Mucosa of descending colon (tissue), 3 donors: ENCODE data around the gene ITGA3. TPM values are rescaled to one million over a fixed set of nuclear protein-coding genes. Genes with fewer than 3 reads are reported as not detected.

Experiments
- ATAC-seq: fragments of 200-7000 bp; cut with Tn5 transposase; one replicate; pipeline ENCODE4 v1.9.1; 2020; ENCODE audit warnings: mild to moderate bottlenecking, moderate library complexity
- DNase-seq, 3 donors: peaks; one replicate each; pipeline ENCODE4 v3.0.0-alpha.2; 2020
- H3K36me3 ChIP-seq: fragments of 200-600 bp; one replicate; pipeline ENCODE4 v1.8.0; 2021; ENCODE audit warnings: low read depth, mild to moderate bottlenecking
- H3K4me1 ChIP-seq: fragments of 200-600 bp; one replicate; pipeline ENCODE4 v1.8.0; 2021; ENCODE audit warnings: low read depth, mild to moderate bottlenecking
- H3K4me3 ChIP-seq: fragments of 200-600 bp; one replicate; pipeline ENCODE4 v1.8.0; 2021; ENCODE audit warnings: mild to moderate bottlenecking
- H3K9me3 ChIP-seq: fragments of 200-600 bp; one replicate; pipeline ENCODE4 v1.8.0; 2021; ENCODE audit warnings: mild to moderate bottlenecking
- CTCF ChIP-seq: fragments of 200-600 bp; IDR thresholded peaks from one replicate; pipeline ENCODE4 v1.8.0; 2022; ENCODE audit warnings: antibody characterized with exemption, mild to moderate bottlenecking
- intact Hi-C, 2 donors: fragments of 100-400 bp; cut with DNase I in 1 of 2; cut with micrococcal nuclease in 1 of 2; formaldehyde crosslinking; loops; one replicate each; pipeline versions ENCODE4 v1.11.0 to v1.11.1; 2022; cut with DNase I, micrococcal nuclease
- total RNA-seq, 3 donors: library from RNA; stranded (reverse); fragmentation: NEBNext Ultra II Directional in 2 of 3; extraction: Animal tissue kit (Norgen Biotek cat#: 25700) in 2 of 3; gene quantifications; one replicate each; pipeline versions ENCODE4 v1.2.1 to v1.2.4, GENCODE V29; 2021 to 2023
- donor health status: DM: no; HTN: no; CAD: no; lungs with moderate emphysema.
- donor health status: DM: no; HTN: no; CAD: no.
- donor health status: DM: no; HTN: yes; CAD: no.

Gene ITGA3
- total RNA-seq, 3 donors from 2014 or later: 108 to 170 (median 108) TPM

- H3K36me3 ChIP-seq: no peaks in the 10 kb centered on the region
- peaks cover 11% of the 10 kb centered on the region for H3K4me1 ChIP-seq
- peak in 1 of 3 donors; percentile 61 for DNase-seq
- no peaks in the 10 kb centered on the region for H3K9me3 ChIP-seq
- H3K4me3 ChIP-seq: no peak overlapping the region
- peak; percentile 55 for ATAC-seq
- TF ChIP-seq CTCF: no peak
- intact Hi-C loops: loop anchor here in 1 of 2 donors (10.0 kb wide), 1 partner anchor 52 kb away; the partner anchor contains the start of gene SGCA
Observed at GRCh38 chr17:50112694-50113093, 56.8 kb downstream of the ITGA3 start.

GRCh38 chr17:50113624-50114320 is 57.9 kb downstream of the ITGA3 start:
- no peak for ATAC-seq
- Histone ChIP-seq H3K4me1 (peaks cover 11% of the 10 kb centered on the region), H3K36me3 (no peaks in the 10 kb centered on the region), H3K4me3 (no peak overlapping the region), H3K9me3 (no peaks in the 10 kb centered on the region)
- intact Hi-C loops: loop anchor here in 1 of 2 donors (10.0 kb wide), 1 partner anchor 51 kb away; the partner anchor contains the start of gene SGCA
- no peak for TF ChIP-seq CTCF
- DNase-seq: no peak

GRCh38 chr17:50114401-50114800 is 58.5 kb downstream of the ITGA3 start:
- H3K4me1 ChIP-seq: peaks cover 11% of the 10 kb centered on the region
- intact Hi-C loops: loop anchor here in 1 of 2 donors (10.0 kb wide), 1 partner anchor 50 kb away; the partner anchor contains the start of gene SGCA
- H3K9me3 ChIP-seq: no peaks in the 10 kb centered on the region
- H3K36me3 ChIP-seq: no peaks in the 10 kb centered on the region
- H3K4me3 ChIP-seq: no peak overlapping the region
- DNase-seq: no peak
- no peak for TF ChIP-seq CTCF
- ATAC-seq: no peak

- H3K9me3 ChIP-seq: no peaks in the 10 kb centered on the region
- DNase-seq (peak in 1 of 3 donors; percentile 80), ATAC-seq (peak; percentile 42)
- no peak overlapping the region for H3K4me3 ChIP-seq
- no peaks in the 10 kb centered on the region for H3K36me3 ChIP-seq
- intact Hi-C loops: loop anchor here in 1 of 2 donors (10.0 kb wide), 1 partner anchor 50 kb away; the partner anchor contains the start of gene SGCA
- H3K4me1 ChIP-seq: peaks cover 11% of the 10 kb centered on the region
- TF ChIP-seq CTCF: peak; percentile 44
Observed at GRCh38 chr17:50114849-50115357, 59.0 kb downstream of the ITGA3 start.

- TF ChIP-seq CTCF: no peak
- DNase-seq (no peak), ATAC-seq (no peak)
- intact Hi-C loops: loop anchor here in 1 of 2 donors (10.0 kb wide), 1 partner anchor 49 kb away; the partner anchor contains the start of gene SGCA
- no peak overlapping the region for H3K4me3 ChIP-seq
- H3K36me3 ChIP-seq: no peaks in the 10 kb centered on the region
- H3K4me1 ChIP-seq: peaks cover 11% of the 10 kb centered on the region
- no peaks in the 10 kb centered on the region for H3K9me3 ChIP-seq
Observed at GRCh38 chr17:50115756-50116155, 59.8 kb downstream of the ITGA3 start.
